ENCODE results near the gene MUSK.

DNA sequence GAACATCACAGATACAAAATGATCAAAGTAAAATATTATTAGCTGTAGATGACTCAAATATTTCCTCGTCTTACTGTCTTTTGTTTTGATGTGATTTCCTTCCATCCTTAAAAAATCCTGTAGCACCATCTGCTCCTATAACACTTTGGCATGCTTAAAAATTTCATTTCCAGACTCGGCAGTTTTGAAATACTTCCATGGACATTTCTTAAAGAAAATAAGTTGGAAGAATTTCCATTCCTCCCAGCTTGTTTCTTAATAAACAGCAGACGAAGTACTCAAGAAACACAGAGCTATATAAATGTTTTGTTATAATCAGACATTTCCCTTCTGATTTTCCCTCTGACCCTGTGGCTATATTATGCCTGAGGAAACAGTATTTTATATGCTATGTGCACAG is 47.9 kb upstream of the MUSK start:
- TF ChIP-seq, protein P1, sequence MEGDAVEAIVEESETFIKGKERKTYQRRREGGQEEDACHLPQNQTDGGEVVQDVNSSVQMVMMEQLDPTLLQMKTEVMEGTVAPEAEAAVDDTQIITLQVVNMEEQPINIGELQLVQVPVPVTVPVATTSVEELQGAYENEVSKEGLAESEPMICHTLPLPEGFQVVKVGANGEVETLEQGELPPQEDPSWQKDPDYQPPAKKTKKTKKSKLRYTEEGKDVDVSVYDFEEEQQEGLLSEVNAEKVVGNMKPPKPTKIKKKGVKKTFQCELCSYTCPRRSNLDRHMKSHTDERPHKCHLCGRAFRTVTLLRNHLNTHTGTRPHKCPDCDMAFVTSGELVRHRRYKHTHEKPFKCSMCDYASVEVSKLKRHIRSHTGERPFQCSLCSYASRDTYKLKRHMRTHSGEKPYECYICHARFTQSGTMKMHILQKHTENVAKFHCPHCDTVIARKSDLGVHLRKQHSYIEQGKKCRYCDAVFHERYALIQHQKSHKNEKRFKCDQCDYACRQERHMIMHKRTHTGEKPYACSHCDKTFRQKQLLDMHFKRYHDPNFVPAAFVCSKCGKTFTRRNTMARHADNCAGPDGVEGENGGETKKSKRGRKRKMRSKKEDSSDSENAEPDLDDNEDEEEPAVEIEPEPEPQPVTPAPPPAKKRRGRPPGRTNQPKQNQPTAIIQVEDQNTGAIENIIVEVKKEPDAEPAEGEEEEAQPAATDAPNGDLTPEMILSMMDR (conservative IDR thresholded peaks at IDR 0.05; ENCODE audit: low read depth in 2 of 2) = no peak
- no peak for TF ChIP-seq CREB1 (CRISPR knock-in tag; IDR thresholded peaks at IDR 0.05; ENCODE audit: low read depth)
- no peak for TF ChIP-seq EZH2 (IDR thresholded peaks at IDR 0.05; ENCODE audit: low read depth, unreplicated experiment)
- TF ChIP-seq, protein P2, sequence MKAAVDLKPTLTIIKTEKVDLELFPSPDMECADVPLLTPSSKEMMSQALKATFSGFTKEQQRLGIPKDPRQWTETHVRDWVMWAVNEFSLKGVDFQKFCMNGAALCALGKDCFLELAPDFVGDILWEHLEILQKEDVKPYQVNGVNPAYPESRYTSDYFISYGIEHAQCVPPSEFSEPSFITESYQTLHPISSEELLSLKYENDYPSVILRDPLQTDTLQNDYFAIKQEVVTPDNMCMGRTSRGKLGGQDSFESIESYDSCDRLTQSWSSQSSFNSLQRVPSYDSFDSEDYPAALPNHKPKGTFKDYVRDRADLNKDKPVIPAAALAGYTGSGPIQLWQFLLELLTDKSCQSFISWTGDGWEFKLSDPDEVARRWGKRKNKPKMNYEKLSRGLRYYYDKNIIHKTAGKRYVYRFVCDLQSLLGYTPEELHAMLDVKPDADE (IDR thresholded peaks at IDR 0.05) = no peak
- no peak for TF ChIP-seq POLR2AphosphoS5 (IDR thresholded peaks at IDR 0.05; ENCODE audit: low read depth)

All from GM23338 (cell line).